Hepatocyte (in vitro differentiated cells): ENCODE measurements around the gene SLC16A1.

Experiments
- EZH2 ChIP-seq: fragments of 200-600 bp; sonication (generic); IDR thresholded peaks from 2 replicates; pipeline ENCODE4 v1.6.1; 2016; ENCODE audit warnings: antibody characterized with exemption, mild to moderate bottlenecking, borderline replicate concordance
- TF ChIP-seq, protein P1 (sequence below): fragments of 200-600 bp; sonication (generic); IDR thresholded peaks from 2 replicates; pipeline ENCODE4 v1.5.1; 2016; ENCODE audit warnings: antibody characterized with exemption, mild to moderate bottlenecking; ENCODE audit not compliant: poor library complexity

DNA sequence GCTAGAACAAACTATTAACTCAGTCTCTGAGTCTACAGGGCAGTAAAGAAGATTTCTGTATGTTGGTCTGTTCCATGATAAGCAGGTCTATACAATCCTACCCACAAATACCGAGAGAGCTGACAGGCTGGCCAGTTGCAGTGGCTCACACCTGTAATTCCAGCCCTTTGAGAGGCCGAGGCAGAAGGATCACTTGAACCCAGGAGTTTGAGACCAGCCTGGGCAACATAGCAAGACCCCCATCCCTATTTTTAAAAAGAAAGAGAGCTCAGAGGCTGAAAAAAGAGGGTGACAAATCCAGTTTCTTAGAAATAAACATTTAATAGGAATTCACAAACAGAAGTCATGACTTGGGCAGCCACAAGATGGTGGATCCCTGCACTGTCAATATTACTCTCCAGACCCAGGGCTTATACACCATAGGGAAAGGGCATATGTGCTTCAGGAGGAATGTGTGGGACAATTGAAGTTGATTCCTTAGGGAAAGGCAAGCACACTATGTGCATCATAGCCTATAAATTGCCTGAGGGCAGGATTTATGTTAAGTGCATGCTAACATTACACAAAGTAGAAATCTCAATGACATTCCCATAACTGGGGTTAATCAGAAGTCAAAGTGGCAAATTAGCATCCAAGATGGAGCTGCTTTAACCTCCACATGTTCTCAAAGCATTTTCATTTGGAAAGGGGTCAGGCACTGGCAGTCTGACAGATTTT is 66.8 kb downstream of the SLC16A1 start:
- TF ChIP-seq, protein P1, sequence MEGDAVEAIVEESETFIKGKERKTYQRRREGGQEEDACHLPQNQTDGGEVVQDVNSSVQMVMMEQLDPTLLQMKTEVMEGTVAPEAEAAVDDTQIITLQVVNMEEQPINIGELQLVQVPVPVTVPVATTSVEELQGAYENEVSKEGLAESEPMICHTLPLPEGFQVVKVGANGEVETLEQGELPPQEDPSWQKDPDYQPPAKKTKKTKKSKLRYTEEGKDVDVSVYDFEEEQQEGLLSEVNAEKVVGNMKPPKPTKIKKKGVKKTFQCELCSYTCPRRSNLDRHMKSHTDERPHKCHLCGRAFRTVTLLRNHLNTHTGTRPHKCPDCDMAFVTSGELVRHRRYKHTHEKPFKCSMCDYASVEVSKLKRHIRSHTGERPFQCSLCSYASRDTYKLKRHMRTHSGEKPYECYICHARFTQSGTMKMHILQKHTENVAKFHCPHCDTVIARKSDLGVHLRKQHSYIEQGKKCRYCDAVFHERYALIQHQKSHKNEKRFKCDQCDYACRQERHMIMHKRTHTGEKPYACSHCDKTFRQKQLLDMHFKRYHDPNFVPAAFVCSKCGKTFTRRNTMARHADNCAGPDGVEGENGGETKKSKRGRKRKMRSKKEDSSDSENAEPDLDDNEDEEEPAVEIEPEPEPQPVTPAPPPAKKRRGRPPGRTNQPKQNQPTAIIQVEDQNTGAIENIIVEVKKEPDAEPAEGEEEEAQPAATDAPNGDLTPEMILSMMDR: no peak
- no peak for TF ChIP-seq EZH2
